ENCODE results near the gene SMAD3.

The SMAD3 gene

DNA sequence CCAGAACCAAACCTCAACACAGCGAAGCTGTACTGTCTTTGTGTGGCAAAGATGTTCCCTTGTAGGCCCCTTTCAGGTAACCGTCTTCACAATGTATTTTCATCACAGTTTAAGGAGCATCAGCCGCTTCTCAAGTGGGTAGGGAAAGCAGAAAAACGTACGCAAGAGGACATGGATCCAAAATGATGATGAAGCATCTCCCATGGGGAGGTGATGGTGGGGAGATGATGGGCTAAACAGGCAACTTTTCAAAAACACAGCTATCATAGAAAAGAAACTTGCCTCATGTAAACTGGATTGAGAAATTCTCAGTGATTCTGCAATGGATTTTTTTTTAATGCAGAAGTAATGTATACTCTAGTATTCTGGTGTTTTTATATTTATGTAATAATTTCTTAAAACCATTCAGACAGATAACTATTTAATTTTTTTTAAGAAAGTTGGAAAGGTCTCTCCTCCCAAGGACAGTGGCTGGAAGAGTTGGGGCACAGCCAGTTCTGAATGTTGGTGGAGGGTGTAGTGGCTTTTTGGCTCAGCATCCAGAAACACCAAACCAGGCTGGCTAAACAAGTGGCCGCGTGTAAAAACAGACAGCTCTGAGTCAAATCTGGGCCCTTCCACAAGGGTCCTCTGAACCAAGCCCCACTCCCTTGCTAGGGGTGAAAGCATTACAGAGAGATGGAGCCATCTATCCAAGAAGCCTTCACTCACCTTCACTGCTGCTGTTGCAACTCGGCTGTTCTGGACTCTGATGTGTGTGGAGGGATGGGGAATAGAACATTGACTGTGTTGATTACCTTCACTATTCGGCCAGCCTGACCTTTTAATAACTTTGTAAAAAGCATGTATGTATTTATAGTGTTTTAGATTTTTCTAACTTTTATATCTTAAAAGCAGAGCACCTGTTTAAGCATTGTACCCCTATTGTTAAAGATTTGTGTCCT lies 129.0 kb downstream of the SMAD3 start:
- TF ChIP-seq CTCF (IDR thresholded peaks at IDR 0.05; ENCODE audit: low read depth, low read length), result no peak
- DNase-seq (ENCODE audit: extremely low read depth, low read depth), result no peak

DNA sequence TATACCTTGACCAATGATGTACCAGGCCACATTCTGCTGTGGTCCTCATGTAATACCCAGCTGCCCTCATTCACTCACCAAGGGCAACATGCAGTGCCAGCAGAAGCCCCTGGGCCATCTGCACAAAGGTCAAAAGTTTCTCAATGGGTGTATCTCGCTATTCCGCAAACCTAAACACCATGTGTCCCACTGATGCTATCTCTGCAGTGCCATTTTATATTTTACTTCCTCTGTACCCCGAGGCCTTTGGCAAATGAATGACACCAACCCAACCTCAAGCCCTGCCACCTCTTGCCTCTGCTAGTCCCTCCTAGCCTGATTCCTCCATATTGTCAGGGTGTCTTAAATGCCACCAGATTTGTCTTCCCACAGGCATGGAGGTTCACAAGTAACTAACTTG lies 129.9 kb downstream of the SMAD3 start:
- no peak for TF ChIP-seq CTCF (IDR thresholded peaks at IDR 0.05; ENCODE audit: low read depth, low read length)
- no peak for DNase-seq (ENCODE audit: extremely low read depth, low read depth)

DNA sequence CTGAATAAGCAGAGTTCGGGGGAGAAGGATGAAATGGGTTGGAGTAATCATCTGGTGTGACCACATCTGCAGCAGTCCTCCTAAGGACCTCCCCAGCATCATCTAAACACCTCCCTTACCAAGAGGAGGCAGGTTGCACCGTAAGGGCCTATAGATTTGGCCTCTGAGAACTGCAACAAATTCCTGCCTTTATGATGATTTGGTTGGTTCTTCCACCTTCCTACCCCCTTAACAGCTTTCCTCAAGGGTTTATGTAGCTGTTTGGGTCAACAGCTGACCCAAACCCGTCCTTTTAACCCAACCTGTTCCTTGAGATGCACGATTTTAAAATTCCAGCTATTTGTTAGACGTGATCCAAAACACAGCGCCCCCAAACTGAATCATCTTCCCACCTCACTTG lies 130.8 kb downstream of the SMAD3 start:
- no peak for TF ChIP-seq CTCF (IDR thresholded peaks at IDR 0.05; ENCODE audit: low read depth, low read length)
- DNase-seq (ENCODE audit: extremely low read depth, low read depth), result no peak

- peak; percentile 52 for DNase-seq (ENCODE audit: extremely low read depth, low read depth)
- no peak for TF ChIP-seq CTCF (IDR thresholded peaks at IDR 0.05; ENCODE audit: low read depth, low read length)
These were observed 131.4 kb downstream of the SMAD3 start for GRCh38 chr15:67196672-67197363.

DNA sequence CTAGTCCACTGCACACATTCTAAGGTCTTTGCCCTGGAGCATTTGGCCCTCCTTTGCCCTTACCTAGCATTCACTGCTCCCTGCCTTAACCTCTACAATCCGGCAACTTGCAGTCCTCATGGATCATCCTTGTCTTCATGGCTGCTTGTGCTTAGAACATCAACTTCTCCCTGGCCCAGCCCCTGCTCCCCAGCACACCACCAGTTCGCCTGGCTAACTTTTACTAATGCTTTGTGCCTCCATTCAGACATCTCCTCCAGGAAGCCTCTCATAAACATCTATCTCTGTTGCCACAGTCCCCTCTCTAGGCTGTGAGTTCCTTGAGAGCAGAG lies 131.9 kb downstream of the SMAD3 start:
- no peak for DNase-seq (ENCODE audit: extremely low read depth, low read depth)
- TF ChIP-seq CTCF (IDR thresholded peaks at IDR 0.05; ENCODE audit: low read depth, low read length), result no peak

DNA sequence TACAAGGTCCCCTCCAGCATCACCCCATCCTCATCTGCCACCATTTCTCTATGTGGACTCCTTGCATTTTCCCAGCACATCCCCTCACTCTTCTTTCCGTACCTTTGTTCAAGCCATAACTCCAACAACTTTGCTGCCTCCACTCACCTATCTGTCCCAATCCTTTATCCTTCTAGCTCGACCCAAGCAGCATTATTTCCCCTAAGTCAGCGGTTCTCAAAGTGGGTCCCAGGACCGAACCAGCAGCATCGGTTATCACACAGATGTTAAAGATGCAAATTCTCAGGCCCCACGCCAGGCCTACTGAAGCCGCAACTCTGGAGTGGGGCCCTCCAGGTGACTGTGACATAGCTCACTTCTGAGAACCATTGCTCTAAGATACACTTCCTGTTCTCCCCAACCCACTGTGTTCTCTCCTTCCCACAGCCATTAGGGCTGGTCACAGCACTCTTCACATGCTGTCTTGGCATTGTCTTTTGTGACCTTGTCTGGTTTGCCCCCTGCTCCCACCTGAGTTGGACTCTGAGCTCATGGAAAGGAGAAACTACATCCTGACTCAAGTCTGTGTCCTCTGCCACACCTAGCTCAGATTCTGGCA lies 132.9 kb downstream of the SMAD3 start:
- no peak for DNase-seq (ENCODE audit: extremely low read depth, low read depth)
- no peak for TF ChIP-seq CTCF (IDR thresholded peaks at IDR 0.05; ENCODE audit: low read depth, low read length)

DNA sequence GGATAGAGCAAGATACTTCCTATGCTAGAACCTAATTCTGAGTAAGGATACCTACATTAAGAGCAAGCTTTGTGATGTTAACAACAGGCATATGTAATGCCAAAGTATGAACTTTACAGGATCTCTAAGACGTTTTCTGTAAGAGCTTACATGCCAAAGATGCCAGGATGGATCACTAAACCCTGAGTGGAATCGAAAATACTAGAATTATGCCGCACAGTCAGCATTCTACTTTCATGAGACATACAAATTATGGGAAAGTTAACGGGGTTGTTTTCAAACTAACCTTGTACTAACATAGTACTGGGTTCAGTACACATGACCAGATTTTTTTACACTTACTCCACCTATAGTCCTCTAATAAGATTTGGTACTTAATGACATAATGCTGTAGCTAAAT lies 134.0 kb downstream of the SMAD3 start:
- no peak for DNase-seq (ENCODE audit: extremely low read depth, low read depth)
- TF ChIP-seq CTCF (IDR thresholded peaks at IDR 0.05; ENCODE audit: low read depth, low read length), result no peak

Data from AG09319 (cell line).